Central memory CD4-positive, alpha-beta T cell (primary cell): ENCODE data around the gene TRHDE.

ENCODE experiments used
- DNase-seq: peaks from one replicate; pipeline ENCODE4 v3.0.0; 2022

TRHDE gene

DNA sequence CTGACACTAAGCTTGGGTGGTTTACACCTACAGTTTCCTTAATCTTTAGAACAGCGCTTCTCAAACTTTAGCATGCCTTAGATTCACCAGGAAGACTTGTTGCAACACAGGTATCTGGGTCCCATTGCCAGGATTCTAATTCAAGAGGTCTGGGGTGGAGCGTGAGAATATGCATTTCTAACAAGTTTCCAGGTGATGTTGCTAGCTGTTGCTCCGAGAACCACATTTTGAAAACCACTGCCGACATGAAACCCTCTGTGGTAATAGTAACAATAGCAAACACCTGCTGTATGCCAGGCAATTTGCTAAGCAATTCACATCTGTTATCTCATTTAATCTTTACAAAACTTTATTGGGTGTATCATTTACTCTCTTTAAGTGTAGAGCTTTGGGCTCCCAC is 58.6 kb downstream of the TRHDE start:
- no peak for DNase-seq

GRCh38 chr12:72337382-72337781 is 65.2 kb downstream of the TRHDE start:
- no peak for DNase-seq

GRCh38 chr12:72337946-72338345 is 65.8 kb downstream of the TRHDE start:
- DNase-seq: no peak

DNA sequence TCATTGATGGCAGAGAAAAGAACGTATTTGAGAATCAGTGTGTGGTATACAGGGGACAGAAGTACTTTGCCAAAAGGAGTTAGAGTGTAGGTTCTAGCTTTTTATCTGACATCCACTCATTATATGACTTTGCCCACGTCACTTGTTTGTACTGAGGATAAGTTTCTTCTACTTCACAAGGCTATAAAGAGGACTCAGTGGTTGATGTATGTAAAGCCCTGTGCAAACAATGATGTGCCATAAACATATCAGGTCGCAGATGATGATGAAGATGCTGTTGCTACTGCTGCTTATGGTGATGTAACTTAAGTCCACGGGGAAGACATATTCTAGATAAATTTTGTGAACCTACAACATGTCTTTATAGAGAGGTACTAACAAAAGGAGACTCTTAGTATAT is 66.3 kb downstream of the TRHDE start:
- no peak for DNase-seq

GRCh38 chr12:72346363-72346944 is 74.3 kb downstream of the TRHDE start:
- DNase-seq: no peak

DNA sequence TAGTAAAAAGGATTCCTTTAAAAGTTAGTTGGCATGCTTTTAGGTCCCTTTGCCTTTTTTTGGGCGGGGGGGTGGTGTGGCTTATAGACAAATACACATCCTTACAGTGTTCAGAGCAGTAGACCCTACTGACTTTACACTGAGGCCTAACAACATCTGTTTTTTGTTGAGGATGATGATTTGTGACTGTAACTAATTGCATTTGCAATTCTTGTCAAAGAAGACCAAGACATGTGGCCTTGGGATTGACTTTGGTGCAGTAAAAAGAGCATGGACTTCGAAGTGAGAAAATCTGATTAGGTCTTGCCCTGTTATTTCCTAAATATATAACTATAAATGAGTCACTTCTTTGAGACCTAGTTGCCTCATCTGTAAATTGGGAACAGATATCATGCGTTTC is 77.3 kb downstream of the TRHDE start:
- no peak for DNase-seq

DNA sequence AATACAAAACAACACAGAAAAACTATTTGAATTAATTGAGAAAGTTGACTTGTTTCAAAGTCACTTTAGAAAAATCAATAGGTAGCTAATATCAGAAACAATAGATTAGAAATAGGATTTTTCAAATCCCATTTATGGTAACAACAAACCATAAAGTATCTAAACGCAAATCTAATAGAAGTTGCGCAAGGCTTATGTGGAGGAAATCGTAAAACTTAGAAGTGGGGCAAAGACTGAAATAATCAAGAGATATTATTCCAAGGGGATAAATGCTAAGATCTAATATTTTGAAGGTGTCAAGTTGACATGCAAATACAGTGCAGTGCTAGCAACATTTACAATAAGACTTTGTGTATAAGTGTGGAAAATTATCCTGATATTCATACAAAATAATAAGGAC is 87.2 kb downstream of the TRHDE start:
- no peak for DNase-seq

GRCh38 chr12:72365151-72365550 is 93.0 kb downstream of the TRHDE start:
- DNase-seq: no peak

DNA sequence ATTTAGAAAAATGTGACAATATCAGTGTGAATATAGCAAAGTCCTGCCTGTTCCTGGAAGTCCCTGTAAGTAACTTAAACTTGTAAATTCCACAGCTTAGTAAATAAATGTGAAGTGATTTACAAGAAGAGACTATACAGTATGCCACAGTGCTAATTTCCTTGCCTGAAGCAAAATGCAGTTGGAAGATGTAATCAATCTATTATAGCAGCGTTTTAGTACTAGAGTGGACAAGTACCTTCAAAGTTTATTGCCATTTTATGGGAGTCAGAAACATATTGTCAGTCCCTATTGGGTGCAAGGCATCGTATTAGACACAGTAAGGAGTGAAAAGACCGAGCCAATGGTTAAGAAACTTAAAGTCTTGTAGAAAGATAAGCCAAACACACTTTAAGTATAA is 94.1 kb downstream of the TRHDE start:
- DNase-seq: no peak

DNA sequence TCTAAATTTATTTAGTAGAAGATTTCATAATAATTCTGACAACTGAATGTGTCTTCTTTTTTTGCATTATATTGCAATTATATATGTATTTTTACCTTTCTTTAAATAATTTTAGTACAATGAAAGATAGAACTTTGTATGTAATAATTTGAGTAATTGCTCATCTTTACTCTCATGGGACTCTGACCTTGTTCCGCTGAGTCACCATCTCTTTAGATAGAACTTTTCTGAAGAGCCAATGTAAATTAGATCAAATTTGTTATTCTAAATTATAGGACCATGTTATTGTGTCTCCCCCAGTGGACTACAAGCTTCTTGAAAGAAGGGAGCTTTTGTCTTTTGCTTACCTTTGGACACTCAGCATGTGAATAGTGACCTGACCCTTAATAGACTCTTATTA is 96.1 kb downstream of the TRHDE start:
- DNase-seq: no peak

GRCh38 chr12:72368719-72369422 is 96.7 kb downstream of the TRHDE start:
- DNase-seq: no peak

DNA sequence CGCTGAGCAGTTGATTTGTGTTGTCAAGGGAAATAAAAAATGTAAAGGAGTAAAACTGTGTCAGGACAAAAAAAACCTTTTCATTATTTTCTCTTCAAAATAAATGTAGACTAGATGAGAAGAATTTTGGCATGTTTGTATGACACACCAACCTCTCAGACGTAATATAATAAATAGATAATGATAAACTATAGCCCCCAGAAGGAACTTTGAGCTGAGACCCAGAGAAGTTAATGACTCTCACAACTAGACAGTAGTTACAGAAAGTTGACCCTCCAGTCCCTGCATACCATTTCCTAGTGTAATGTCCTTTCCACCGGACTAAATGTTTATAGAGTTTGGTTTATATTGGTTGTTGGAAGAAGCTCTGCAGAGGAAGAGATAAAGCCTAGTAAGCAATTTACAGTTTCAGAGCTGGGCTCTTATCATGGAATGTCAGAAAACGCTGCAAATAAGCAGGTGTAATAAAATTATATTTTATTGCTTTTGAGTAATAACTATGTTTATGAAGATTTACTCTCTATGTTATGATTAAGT is 97.3 kb downstream of the TRHDE start:
- no peak for DNase-seq

DNA sequence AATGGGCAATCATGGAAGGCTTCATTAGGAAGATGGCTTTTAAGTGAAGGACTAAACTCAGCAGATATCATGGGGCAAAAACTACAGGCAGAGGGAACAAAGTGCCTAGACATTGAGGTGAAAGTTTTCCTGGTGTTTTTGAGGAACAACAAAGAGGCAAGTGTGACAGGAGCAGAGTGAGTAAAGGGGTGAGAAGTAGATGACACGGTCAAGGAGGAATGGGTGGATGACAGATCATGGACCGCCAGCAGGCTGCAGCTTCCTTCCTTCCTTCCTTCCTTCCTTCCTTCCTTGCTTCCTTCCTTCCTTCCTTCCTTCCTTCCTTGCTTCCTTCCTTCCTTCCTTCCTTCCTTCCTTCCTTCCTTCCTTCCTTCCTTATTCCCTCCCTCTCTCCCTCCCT is 108.3 kb downstream of the TRHDE start:
- no peak for DNase-seq

DNA sequence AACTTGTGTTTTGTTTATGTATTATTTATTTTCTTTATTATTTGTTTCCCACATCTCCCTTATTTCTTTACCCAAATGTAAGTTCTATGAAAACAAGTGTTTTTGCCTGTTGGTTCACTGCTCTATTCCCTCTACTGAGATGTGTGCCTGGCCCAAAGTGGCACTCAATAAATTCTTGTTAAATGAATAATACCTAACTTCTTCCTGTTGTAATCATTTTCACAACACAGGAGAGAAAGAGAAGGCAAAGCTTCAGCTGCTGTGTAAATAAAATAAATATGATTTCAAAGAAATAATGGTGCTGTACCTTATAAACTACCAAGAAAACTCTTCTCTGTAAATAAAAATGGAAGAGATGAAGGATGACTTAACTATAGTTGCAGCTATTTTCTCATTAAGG is 116.2 kb downstream of the TRHDE start:
- DNase-seq: no peak

- DNase-seq: no peak
These were observed 118.0 kb downstream of the TRHDE start for GRCh38 chr12:72390146-72390545.

- DNase-seq: no peak
These were observed 133.9 kb downstream of the TRHDE start for GRCh38 chr12:72406111-72406510.

GRCh38 chr12:72432037-72432604 is 160.0 kb downstream of the TRHDE start:
- no peak for DNase-seq

GRCh38 chr12:72433298-72433697 is 161.1 kb downstream of the TRHDE start:
- no peak for DNase-seq

- DNase-seq: no peak
These were observed 162.8 kb downstream of the TRHDE start for GRCh38 chr12:72434999-72435398.

DNA sequence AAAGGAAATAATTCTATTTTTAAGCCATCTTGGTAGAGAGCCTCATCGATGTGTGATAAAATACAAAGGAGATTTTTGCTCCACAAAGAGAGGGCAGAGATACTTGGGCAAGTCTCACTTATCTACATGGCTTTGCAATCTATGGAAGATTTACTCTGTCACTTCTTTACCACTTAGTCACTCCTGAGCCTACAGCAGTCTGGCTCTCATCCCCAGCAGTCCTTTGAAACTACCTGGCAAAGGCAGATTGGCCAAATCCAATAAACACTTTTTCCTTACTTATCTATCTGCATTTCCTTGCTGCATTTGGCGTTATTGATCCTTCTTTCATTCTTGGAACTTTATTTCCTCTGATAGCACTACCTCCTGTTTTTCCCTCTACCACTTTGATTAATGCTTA is 170.0 kb downstream of the TRHDE start:
- no peak for DNase-seq

DNA sequence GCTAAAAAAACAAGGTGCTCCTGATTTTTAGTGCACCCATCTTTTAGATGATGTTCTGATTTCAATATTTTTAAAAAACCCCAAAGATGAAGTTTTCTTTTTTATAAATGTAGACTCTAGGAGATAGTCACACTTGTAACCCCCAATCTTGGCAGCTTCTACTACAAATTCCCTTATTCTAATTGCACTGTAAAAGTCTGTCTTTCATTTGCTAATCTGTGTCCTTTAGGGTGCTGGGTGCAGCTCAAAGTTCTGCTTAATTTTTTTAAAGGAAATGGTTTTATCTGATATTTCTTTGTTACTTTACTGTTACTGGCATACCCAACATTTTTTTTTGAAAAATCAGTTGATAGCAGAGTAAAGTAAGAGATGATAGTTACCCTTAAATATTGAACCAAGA is 172.0 kb downstream of the TRHDE start:
- DNase-seq: no peak

- DNase-seq: no peak
These were observed 172.4 kb downstream of the TRHDE start for GRCh38 chr12:72444566-72444965.

- no peak for DNase-seq
These were observed 175.9 kb downstream of the TRHDE start for GRCh38 chr12:72448089-72448488.

- DNase-seq: no peak
These were observed 176.6 kb downstream of the TRHDE start for GRCh38 chr12:72448805-72449204.
